ENCODE results near the gene AGBL5. TPM values are rescaled to one million over a fixed set of nuclear protein-coding genes. Genes with fewer than 3 reads are reported as not detected.
A peak's percentile ranks its signal among the peaks of the same experiment; 100 is the strongest.

The AGBL5 gene
- total and polyA plus RNA-seq, 8 donors: 12.0 to 54.5 (median 50.2) TPM

GRCh38 chr2:27083410-27084296, 32.2 kb downstream of the AGBL5 start:
- Histone ChIP-seq H3K4me3 (no peak overlapping the region), H3K27ac (no peak overlapping the region), H3K27me3 (peaks cover 0 to 5% of the 10 kb centered on the region in 2 donors), H3K9me3 (no peaks in the 10 kb centered on the region), H3K36me3 (peaks cover 0 to 5% of the 10 kb centered on the region in 2 donors), H3K4me1 (peaks cover 16 to 59% of the 10 kb centered on the region in 2 donors)
- ATAC-seq: no peak
- intact Hi-C loops (cut with DNase I): loop anchor here in 1 of 2 donors (10.0 kb wide), 2 partner anchors 49 to 119 kb away; partner anchors contain the start of gene TMEM214
- DNase-seq: no peak
- TF ChIP-seq CTCF (IDR thresholded peaks at IDR 0.05): no peak

DNA sequence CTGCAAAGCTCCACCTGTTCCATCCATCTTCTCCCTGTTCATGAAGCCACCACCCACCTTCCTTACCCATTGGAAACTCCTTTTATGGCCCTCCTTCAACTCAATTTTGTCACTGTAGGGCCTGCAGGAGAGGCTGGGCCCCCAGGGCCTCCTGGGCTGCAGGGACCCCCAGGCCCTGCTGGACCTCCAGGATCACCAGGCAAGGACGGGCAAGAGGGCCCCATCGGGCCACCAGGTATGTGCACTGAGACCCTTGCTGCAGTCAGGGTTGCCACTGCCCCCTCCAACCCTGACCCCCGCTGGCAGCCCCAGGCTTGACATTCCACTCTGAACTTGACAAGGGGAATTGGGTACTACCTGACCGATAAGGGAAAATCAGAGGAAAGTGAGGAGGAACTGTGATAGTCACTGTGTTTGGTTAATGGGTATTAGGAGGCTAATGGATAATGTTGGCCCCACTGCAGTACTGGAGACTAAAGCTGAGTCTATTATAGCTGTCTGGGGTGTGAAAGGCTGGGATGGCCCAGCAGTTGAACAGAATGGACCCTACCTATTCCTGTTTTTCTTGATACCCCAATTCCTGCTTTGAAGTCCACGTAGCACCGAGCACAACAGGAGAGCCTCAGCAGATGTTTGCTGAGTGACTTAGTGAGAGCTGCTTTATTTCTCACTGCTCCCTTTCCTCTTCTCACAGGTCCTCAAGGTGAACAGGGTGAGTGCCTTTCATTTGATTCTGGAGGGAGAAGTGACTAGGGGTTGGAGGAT, 33.0 kb downstream of the AGBL5 start:
- H3K27ac ChIP-seq: no peak overlapping the region
- peaks cover 16 to 53% of the 10 kb centered on the region in 2 donors for H3K4me1 ChIP-seq
- ATAC-seq (no peak), DNase-seq (no peak)
- no peaks in the 10 kb centered on the region for H3K9me3 ChIP-seq
- H3K4me3 ChIP-seq: no peak overlapping the region
- no peak for TF ChIP-seq CTCF (IDR thresholded peaks at IDR 0.05)
- intact Hi-C loops (cut with DNase I): loop anchor here in 1 of 2 donors (10.0 kb wide), 2 partner anchors 50 to 120 kb away; partner anchors contain the start of gene TMEM214
- peaks cover 0 to 5% of the 10 kb centered on the region in 2 donors for H3K36me3 ChIP-seq
- H3K27me3 ChIP-seq: no peaks in the 10 kb centered on the region

DNA sequence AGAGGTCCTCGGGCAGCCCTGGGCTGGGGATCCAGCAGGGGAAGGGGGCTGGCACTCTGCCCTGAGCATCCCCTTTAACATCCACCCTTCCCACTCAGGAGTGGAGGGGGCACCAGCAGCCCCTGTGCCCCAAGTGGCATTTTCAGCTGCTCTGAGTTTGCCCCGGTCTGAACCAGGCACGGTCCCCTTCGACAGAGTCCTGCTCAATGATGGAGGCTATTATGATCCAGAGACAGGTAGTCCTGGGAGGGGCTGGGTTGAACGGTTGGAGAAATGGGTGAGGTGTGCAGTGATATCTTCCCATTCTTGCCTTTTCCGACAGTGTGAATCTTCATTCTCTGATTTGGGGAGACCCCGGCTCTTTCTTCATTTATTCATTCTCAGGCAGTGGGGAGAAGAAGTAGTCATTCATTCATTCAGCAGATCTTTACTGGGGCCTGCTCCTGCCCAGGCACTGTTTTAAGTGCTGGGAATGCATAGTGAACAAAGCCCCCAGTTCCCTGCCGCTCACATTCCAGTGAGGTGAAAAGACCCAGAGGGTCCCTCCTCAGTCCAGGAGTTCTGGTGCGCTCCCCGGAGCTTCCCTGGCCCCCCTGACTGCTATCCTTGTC, 33.7 kb downstream of the AGBL5 start:
- H3K36me3 ChIP-seq: peaks cover 0 to 5% of the 10 kb centered on the region in 2 donors
- no peak for DNase-seq
- no peaks in the 10 kb centered on the region for H3K27me3 ChIP-seq
- H3K9me3 ChIP-seq: no peaks in the 10 kb centered on the region
- ATAC-seq: no peak
- peak overlapping the region; percentile 44 to 68 for H3K4me3 ChIP-seq
- intact Hi-C loops (cut with DNase I): loop anchor here in 1 of 2 donors (10.0 kb wide), 2 partner anchors 50 to 120 kb away; partner anchors contain the start of gene TMEM214
- TF ChIP-seq CTCF (IDR thresholded peaks at IDR 0.05): no peak
- H3K27ac ChIP-seq: peak overlapping the region; percentile 91 to 93
- H3K4me1 ChIP-seq: peaks cover 16 to 49% of the 10 kb centered on the region in 2 donors

GRCh38 chr2:27085673-27086089, 34.2 kb downstream of the AGBL5 start:
- intact Hi-C loops (cut with DNase I): loop anchor here in 1 of 2 donors (10.0 kb wide), 2 partner anchors 51 to 121 kb away; partner anchors contain the start of gene TMEM214
- H3K4me1 ChIP-seq: peaks cover 16 to 43% of the 10 kb centered on the region in 2 donors

More at GRCh38 chr2:27085673-27086089, 34.2 kb downstream of the AGBL5 start:
- peak overlapping the region; percentile 44 to 68 for H3K4me3 ChIP-seq
- ATAC-seq (peak; percentile 69), DNase-seq (peak in 3 of 4 donors; percentile 71 to 93 (median 85))
- H3K36me3 ChIP-seq: peaks cover 0 to 5% of the 10 kb centered on the region in 2 donors
- peak overlapping the region; percentile 91 to 93 for H3K27ac ChIP-seq
- H3K27me3 ChIP-seq: no peaks in the 10 kb centered on the region
- TF ChIP-seq CTCF (IDR thresholded peaks at IDR 0.05): peak in 1 of 2 donors; percentile 31
- no peaks in the 10 kb centered on the region for H3K9me3 ChIP-seq
